Non-pigmented ciliary epithelial cell (primary cell): ENCODE measurements around the gene NDUFB1.

Experiments
- DNase-seq: peaks from one replicate; pipeline ENCODE4 v3.0.0-alpha.2; 2010; ENCODE audit warnings: low read depth

The NDUFB1 gene

GRCh38 chr14:92093320-92093719 lies 28.2 kb downstream of the NDUFB1 start:
- DNase-seq, result no peak

GRCh38 chr14:92088494-92088893 lies 33.0 kb downstream of the NDUFB1 start:
- DNase-seq, result no peak

GRCh38 chr14:92074555-92074954 lies 47.0 kb downstream of the NDUFB1 start:
- DNase-seq, result no peak
